HFFc6 (cell line): ENCODE data around the gene FAXDC2. TPM values are rescaled to one million over a fixed set of nuclear protein-coding genes. Genes with fewer than 3 reads are reported as not detected.

Source experiments
- DNase-seq: peaks from one replicate; pipeline ENCODE4 v3.0.0-alpha.2; 2018
- H3K27ac Mint-ChIP-seq: 2 replicates; pipeline ENCODE4 v1.8.0; 2020; ENCODE audit warnings: mild to moderate bottlenecking, mixed read lengths
- H3K27me3 Mint-ChIP-seq: 2 replicates; pipeline ENCODE4 v1.8.0; 2021; ENCODE audit warnings: mild to moderate bottlenecking, moderate library complexity, mixed read lengths; ENCODE audit not compliant: insufficient read depth
- H3K36me3 Mint-ChIP-seq: 2 replicates; pipeline ENCODE4 v1.8.0; 2021; ENCODE audit warnings: low read depth, mixed read lengths
- H3K4me1 Mint-ChIP-seq: 2 replicates; pipeline ENCODE4 v1.8.0; 2020; ENCODE audit warnings: low read depth, mixed read lengths
- H3K4me3 Mint-ChIP-seq: 2 replicates; pipeline ENCODE4 v1.8.0; 2020; ENCODE audit warnings: mild to moderate bottlenecking, moderate library complexity, mixed read lengths
- H3K9me3 Mint-ChIP-seq: 2 replicates; pipeline ENCODE4 v1.8.0; 2020; ENCODE audit warnings: mild to moderate bottlenecking, mixed read lengths
- total RNA-seq, 6 experiments: library from RNA; stranded (reverse); fragmentation: NEBNext Ultra II Directional; extraction: Animal tissue kit (Norgen Biotek cat#: 25700); gene quantifications; 2 replicates in 1 of 6; 3 replicates in 5 of 6; pipeline ENCODE4 v1.2.3, GENCODE V29; 2021
- TF ChIP-seq, protein P1 (sequence below): fragments of 200-600 bp; sonication (generic); IDR thresholded peaks from 2 replicates; pipeline ENCODE4 v1.5.0; 2021; ENCODE audit warnings: antibody characterized with exemption, mild to moderate bottlenecking

Gene FAXDC2
- total RNA-seq, 6 experiments from 2014 or later, result 3.1 to 4.7 (median 3.6) TPM

DNA sequence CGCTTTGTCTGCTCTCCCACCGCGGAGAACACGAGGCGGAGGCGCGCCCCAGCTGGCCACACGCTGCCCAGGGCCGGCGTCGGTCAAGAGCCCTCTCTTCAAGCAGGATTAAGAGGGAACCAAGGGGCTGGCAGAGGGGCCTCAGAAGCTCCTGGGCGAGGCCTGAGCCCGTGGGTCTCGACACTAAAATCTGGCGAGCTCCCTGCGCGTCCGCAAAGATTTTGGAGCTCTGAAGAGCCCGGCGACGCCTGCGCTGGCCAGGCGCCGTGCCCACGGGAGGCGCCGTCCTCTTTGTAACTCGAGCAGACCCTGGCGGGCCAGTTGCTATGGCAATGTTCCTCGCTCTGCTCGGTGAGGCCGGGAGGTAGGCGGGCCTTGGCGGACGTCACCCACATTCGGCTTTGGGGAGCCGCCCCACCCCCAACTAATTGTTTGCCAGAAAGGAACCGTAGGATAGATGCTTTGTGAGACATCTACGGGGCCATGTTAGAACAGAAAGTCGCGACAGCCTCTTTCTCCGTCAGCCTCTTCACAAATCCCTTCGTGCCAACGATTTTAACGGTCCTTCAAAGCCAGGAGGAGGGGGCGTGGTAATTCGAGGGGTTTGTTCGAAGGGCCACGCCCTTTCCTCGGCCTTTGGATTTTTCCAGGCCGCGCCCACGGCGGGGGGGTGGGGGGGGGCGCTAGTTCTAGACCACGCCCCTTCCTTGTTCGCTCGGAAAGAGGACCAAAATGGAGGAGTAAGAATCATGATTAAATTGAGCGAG lies 7.3 kb upstream of the FAXDC2 start:
- Mint-ChIP-seq H3K9me3 (no peaks in the 10 kb centered on the region), H3K27ac (peak overlapping the region; percentile 100), H3K4me3 (peak overlapping the region; percentile 94), H3K4me1 (peaks cover 36% of the 10 kb centered on the region), H3K36me3 (0 out of 2 replicates have a peak, but pooled peaks cover 4% of the 10 kb centered on the region), H3K27me3 (peaks cover 4% of the 10 kb centered on the region; the same call in 1 of the 2 replicates)
- peak; percentile 96 for DNase-seq
- TF ChIP-seq, protein P1, sequence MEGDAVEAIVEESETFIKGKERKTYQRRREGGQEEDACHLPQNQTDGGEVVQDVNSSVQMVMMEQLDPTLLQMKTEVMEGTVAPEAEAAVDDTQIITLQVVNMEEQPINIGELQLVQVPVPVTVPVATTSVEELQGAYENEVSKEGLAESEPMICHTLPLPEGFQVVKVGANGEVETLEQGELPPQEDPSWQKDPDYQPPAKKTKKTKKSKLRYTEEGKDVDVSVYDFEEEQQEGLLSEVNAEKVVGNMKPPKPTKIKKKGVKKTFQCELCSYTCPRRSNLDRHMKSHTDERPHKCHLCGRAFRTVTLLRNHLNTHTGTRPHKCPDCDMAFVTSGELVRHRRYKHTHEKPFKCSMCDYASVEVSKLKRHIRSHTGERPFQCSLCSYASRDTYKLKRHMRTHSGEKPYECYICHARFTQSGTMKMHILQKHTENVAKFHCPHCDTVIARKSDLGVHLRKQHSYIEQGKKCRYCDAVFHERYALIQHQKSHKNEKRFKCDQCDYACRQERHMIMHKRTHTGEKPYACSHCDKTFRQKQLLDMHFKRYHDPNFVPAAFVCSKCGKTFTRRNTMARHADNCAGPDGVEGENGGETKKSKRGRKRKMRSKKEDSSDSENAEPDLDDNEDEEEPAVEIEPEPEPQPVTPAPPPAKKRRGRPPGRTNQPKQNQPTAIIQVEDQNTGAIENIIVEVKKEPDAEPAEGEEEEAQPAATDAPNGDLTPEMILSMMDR, result peak; percentile 31; the same call in 1 of the 2 replicates

DNA sequence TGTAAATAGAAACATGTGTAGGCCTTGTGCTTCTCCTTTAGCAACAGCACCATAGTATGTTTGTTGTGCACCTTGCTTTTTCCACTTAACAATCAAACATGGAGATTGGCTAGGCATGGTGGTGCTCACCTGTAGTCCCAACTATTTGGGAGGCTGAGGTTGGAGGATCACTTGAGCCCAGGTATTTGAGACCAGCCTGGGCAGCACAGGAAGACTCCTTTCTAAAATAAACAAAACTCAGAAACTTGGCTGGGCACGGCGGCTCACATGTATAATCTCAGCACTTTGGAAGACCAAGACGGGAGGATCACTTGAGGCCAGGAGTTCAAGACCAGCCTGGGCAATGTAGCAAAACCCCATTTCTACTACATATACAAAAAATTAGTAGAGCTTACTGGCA lies 948 bp upstream of the FAXDC2 start:
- Mint-ChIP-seq H3K27ac (no peak overlapping the region), H3K9me3 (no peaks in the 10 kb centered on the region), H3K27me3 (peaks cover 4% of the 10 kb centered on the region; the same call in 1 of the 2 replicates), H3K4me1 (peaks cover 23% of the 10 kb centered on the region), H3K36me3 (no peaks in the 10 kb centered on the region), H3K4me3 (peak overlapping the region; percentile 93; the same call in 1 of the 2 replicates)
- TF ChIP-seq, protein P1, result no peak
- DNase-seq, result no peak

DNA sequence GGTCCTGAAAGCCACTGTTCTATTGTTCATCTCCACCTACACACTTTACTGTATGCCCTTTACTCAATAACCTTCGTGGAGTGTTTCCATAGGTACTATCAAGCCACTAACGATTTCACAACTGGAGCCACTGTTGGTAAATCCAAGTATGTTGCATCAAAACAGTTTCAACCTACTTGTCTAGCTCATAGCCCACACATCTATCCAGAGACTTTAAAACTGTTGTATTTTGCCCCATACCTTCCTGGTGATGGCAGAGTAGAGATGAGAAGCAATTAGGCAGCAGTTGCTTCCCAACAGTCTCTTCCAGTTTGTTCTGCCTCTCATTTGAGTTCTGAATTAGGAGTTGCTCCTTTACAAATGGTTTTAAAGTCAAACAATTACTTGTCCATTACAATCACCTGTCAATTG lies 607 bp downstream of the FAXDC2 start:
- peaks cover 23% of the 10 kb centered on the region for H3K4me1 Mint-ChIP-seq
- H3K27ac Mint-ChIP-seq, result peak overlapping the region; percentile 86
- H3K27me3 Mint-ChIP-seq, result peaks cover 4% of the 10 kb centered on the region; the same call in 1 of the 2 replicates
- TF ChIP-seq, protein P1, result no peak
- peak; percentile 44 for DNase-seq
- H3K4me3 Mint-ChIP-seq, result peak overlapping the region; percentile 93
- no peaks in the 10 kb centered on the region for H3K36me3 Mint-ChIP-seq
- H3K9me3 Mint-ChIP-seq, result no peaks in the 10 kb centered on the region

DNA sequence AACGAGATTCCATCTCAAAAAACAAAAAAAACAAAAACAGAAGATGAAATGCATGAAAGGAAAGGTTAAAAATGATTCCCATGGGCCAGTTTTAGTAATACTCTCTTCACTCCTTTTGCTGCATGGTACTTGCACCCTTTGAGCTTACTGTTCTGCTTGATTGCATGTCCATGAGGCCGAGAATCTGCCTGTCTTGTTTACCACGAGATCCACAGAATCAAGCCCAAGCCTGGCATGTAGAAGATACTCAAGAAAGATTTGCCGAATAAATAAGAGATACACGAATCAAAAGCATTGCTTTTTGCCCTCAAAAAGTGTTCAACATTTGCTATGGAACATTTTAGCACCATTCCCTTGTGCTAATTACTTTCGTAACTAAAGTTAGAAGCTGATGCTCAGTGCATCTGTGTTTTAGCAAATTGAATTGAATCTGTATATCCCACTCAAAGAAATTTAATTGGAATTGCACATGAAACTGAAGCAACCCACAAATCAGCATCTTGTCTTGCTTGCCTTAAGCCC lies 1.1 kb downstream of the FAXDC2 start:
- Mint-ChIP-seq H3K4me1 (peaks cover 23% of the 10 kb centered on the region), H3K9me3 (no peaks in the 10 kb centered on the region), H3K27ac (peak overlapping the region; percentile 86), H3K36me3 (no peaks in the 10 kb centered on the region), H3K4me3 (peak overlapping the region; percentile 93), H3K27me3 (peaks cover 4% of the 10 kb centered on the region; the same call in 1 of the 2 replicates)
- no peak for DNase-seq
- TF ChIP-seq, protein P1, result no peak

DNA sequence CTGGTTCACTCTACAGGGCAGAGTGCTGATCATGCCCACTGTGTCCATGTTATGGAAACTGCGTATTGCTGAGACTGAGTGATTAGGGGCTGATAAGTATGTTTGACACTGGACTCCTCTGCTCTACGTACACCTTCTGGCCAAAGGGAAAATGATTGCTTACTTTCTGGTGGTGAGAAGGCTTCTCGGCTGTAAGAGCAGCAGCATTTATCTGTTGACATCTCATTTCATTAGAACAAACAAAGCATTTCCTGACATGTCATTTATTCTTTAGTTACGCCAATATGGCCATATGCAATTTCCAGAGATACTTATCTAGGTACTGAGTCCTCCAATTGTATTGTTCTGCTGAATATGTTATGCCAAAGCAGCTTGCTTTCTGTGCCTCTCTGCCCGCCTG lies 5.6 kb downstream of the FAXDC2 start:
- Mint-ChIP-seq H3K36me3 (no peaks in the 10 kb centered on the region), H3K4me3 (no peak overlapping the region), H3K27me3 (no peaks in the 10 kb centered on the region; the same call in 1 of the 2 replicates), H3K4me1 (peaks cover 13% of the 10 kb centered on the region), H3K27ac (no peak overlapping the region), H3K9me3 (no peaks in the 10 kb centered on the region)
- TF ChIP-seq, protein P1, result no peak
- no peak for DNase-seq
